Liver (tissue), 9 donors: ENCODE measurements around the gene STAC2. TPM values are rescaled to one million over a fixed set of nuclear protein-coding genes. Genes with fewer than 3 reads are reported as not detected.

Experiments used
- DNase-seq: peaks from one replicate; pipeline ENCODE4 v3.0.0-alpha.2; 2017; ENCODE audit warnings: low spot score
- H3K27ac ChIP-seq, 2 donors: one replicate each; pipeline ENCODE4 v1.7.0; 2013; ENCODE audit warnings: inconsistent platforms in 2 of 2, low read length in 2 of 2, control low read depth in 1 of 2, low read depth in 1 of 2, mild to moderate bottlenecking in 1 of 2
- H3K27me3 ChIP-seq, 4 donors: one replicate each; pipeline versions ENCODE4 v1.6.1 to v1.7.0; 2013; ENCODE audit warnings: low read length in 3 of 4, inconsistent platforms in 1 of 4, mild to moderate bottlenecking in 1 of 4, moderate library complexity in 1 of 4; ENCODE audit not compliant: control insufficient read depth in 4 of 4, insufficient read depth in 4 of 4
- H3K36me3 ChIP-seq, 4 donors: one replicate each; pipeline versions ENCODE4 v1.6.1 to v1.7.0; 2013; ENCODE audit warnings: low read length in 3 of 4, mild to moderate bottlenecking in 3 of 4, low read depth in 1 of 4, moderate library complexity in 1 of 4; ENCODE audit not compliant: control insufficient read depth in 4 of 4, insufficient read depth in 3 of 4
- H3K4me1 ChIP-seq, 4 donors: one replicate each; pipeline versions ENCODE4 v1.6.1 to v1.7.0; 2013; ENCODE audit warnings: low read length in 3 of 4, mild to moderate bottlenecking in 3 of 4, moderate library complexity in 1 of 4; ENCODE audit not compliant: control insufficient read depth in 4 of 4, insufficient read depth in 4 of 4
- H3K4me3 ChIP-seq, 3 donors: one replicate each; pipeline versions ENCODE4 v1.6.1 to v1.7.0; 2013; ENCODE audit warnings: low read length in 3 of 3, control low read depth in 1 of 3, low read depth in 1 of 3, mild to moderate bottlenecking in 1 of 3
- H3K9ac ChIP-seq, 2 donors: one replicate each; pipeline ENCODE4 v1.7.0; 2013; ENCODE audit warnings: low read length in 2 of 2, mild to moderate bottlenecking in 2 of 2, moderate library complexity in 2 of 2, control low read depth in 1 of 2, low read depth in 1 of 2
- H3K9me3 ChIP-seq, 4 donors: one replicate each; pipeline versions ENCODE4 v1.6.1 to v1.7.0; 2013; ENCODE audit warnings: low read length in 3 of 4; ENCODE audit not compliant: control insufficient read depth in 4 of 4
- CTCF ChIP-seq: fragments of 150-350 bp; IDR thresholded peaks from 2 replicates; pipeline ENCODE4 v1.5.1; 2017; ENCODE audit warnings: improper control_type of control experiment, low read depth, low read length; ENCODE audit not compliant: missing input control
- EGR1 ChIP-seq, 2 donors: IDR thresholded peaks; 2 replicates each; pipeline ENCODE4 v1.6.1; 2016 to 2018; ENCODE audit warnings: antibody characterized with exemption in 2 of 2, low read depth in 2 of 2
- FOXA1 ChIP-seq: IDR thresholded peaks from 2 replicates; pipeline ENCODE4 v1.6.1; 2016; ENCODE audit warnings: antibody characterized with exemption
- FOXA2 ChIP-seq: IDR thresholded peaks from 2 replicates; pipeline ENCODE4 v1.6.1; 2016; ENCODE audit warnings: antibody characterized with exemption
- HNF4A ChIP-seq, 2 donors: conservative IDR thresholded peaks; 2 replicates each; pipeline ENCODE4 v1.6.1; 2016; ENCODE audit warnings: antibody characterized with exemption in 2 of 2, mild to moderate bottlenecking in 2 of 2
- HNF4G ChIP-seq: IDR thresholded peaks from 2 replicates; pipeline ENCODE4 v1.6.1; 2016; ENCODE audit warnings: antibody characterized with exemption
- JUND ChIP-seq, 2 donors: IDR thresholded peaks; 2 replicates each; pipeline ENCODE4 v1.6.1; 2016; ENCODE audit warnings: antibody characterized with exemption in 2 of 2
- NR2F2 ChIP-seq: IDR thresholded peaks from 2 replicates; pipeline ENCODE4 v1.6.1; 2016; ENCODE audit warnings: antibody characterized with exemption
- RAD21 ChIP-seq, 2 donors: IDR thresholded peaks; 2 replicates each; pipeline ENCODE4 v1.6.1; 2016; ENCODE audit warnings: antibody characterized with exemption in 2 of 2, mild to moderate bottlenecking in 2 of 2
- REST ChIP-seq: IDR thresholded peaks from 2 replicates; pipeline ENCODE4 v1.6.1; 2016; ENCODE audit warnings: antibody characterized with exemption, mild to moderate bottlenecking
- RXRA ChIP-seq, 2 donors: IDR thresholded peaks; 2 replicates each; pipeline ENCODE4 v1.6.1; 2017 to 2018; ENCODE audit warnings: antibody characterized with exemption in 2 of 2, mild to moderate bottlenecking in 1 of 2
- SP1 ChIP-seq: IDR thresholded peaks from 2 replicates; pipeline ENCODE4 v1.6.1; 2018; ENCODE audit warnings: antibody characterized with exemption, mild to moderate bottlenecking
- TAF1 ChIP-seq: conservative IDR thresholded peaks from 2 replicates; pipeline ENCODE4 v1.6.1; 2016; ENCODE audit warnings: antibody characterized with exemption, mild to moderate bottlenecking
- YY1 ChIP-seq: IDR thresholded peaks from 2 replicates; pipeline ENCODE4 v1.6.1; 2016; ENCODE audit warnings: antibody characterized with exemption, mild to moderate bottlenecking
- ZBTB33 ChIP-seq: IDR thresholded peaks from 2 replicates; pipeline ENCODE4 v1.6.1; 2016; ENCODE audit warnings: antibody characterized with exemption
- WGBS: extraction: QIAGEN DNeasy Blood & Tissue Kit; methylation state at CpG from one replicate; pipeline ENCODE4 v1.1.7; 2013; 5-methylcytosine and 5-hydroxymethylcytosine counted together
- polyA plus RNA-seq, 2 donors: library from polyadenylated mRNA; stranded (reverse) in 1 of 2; unstranded in 1 of 2; fragments of 200-250 nt in 1 of 2; fragments of >200 nt in 1 of 2; fragmentation: Nextera tagmentation in 1 of 2; extraction: Ambion mirVana in 1 of 2; gene quantifications; one replicate each; pipeline versions ENCODE4 v1.2.1 to v1.2.3, GENCODE V29; 2013 to 2015
- total RNA-seq, 2 donors: library from RNA; depleted of rRNA; stranded (reverse); fragments of >200 nt; gene quantifications; one replicate each; pipeline ENCODE4 v1.2.3, GENCODE V29; 2014
- TF ChIP-seq, protein P1 (sequence below): IDR thresholded peaks from 2 replicates; pipeline ENCODE4 v1.6.1; 2016; ENCODE audit warnings: antibody characterized with exemption
- donor health status: healthy.
- donor health status: healthy.
- donor health status: healthy.
- donor health status: healthy.
- donor health status: healthy.

STAC2 gene
- total and polyA plus RNA-seq, 4 donors = not detected

GRCh38 chr17:39178536-39178935 is 47.2 kb downstream of the STAC2 start:
- no peaks in the 10 kb centered on the region for H3K27me3 ChIP-seq
- 82% methylated on average over 4 of the region's 4 CpGs for WGBS
- H3K4me1 ChIP-seq = peaks cover 0 to 5% (median 2%) of the 10 kb centered on the region in 4 donors
- H3K36me3 ChIP-seq = no peaks in the 10 kb centered on the region
- TF ChIP-seq CTCF = no peak
- H3K4me3 ChIP-seq = no peak overlapping the region
- H3K9me3 ChIP-seq = no peaks in the 10 kb centered on the region
- no peak overlapping the region for H3K9ac ChIP-seq
- no peak overlapping the region for H3K27ac ChIP-seq
- no peak for DNase-seq

GRCh38 chr17:39177256-39177655 is 48.5 kb downstream of the STAC2 start:
- Histone ChIP-seq H3K9me3 (no peaks in the 10 kb centered on the region), H3K27ac (no peak overlapping the region), H3K4me1 (peaks cover 0 to 5% (median 2%) of the 10 kb centered on the region in 4 donors), H3K36me3 (no peaks in the 10 kb centered on the region), H3K4me3 (no peak overlapping the region), H3K27me3 (no peaks in the 10 kb centered on the region), H3K9ac (no peak overlapping the region)
- no peak for DNase-seq
- WGBS = 88% methylated on average over 12 of the region's 12 CpGs
- TF ChIP-seq TAF1 (no peak), FOXA1 (no peak), RXRA (IDR thresholded peaks at IDR 0.05) (no peak), JUND (IDR thresholded peaks at IDR 0.05) (no peak), CTCF (no peak), ZBTB33 (no peak), HNF4A (conservative IDR thresholded peaks at IDR 0.05) (no peak), FOXA2 (no peak), RAD21 (IDR thresholded peaks at IDR 0.05) (no peak), REST (no peak), YY1 (no peak), SP1 (no peak), HNF4G (no peak), NR2F2 (no peak), EGR1 (IDR thresholded peaks at IDR 0.05; ENCODE audit: low read depth in 2 of 2) (no peak)
- TF ChIP-seq, protein P1, sequence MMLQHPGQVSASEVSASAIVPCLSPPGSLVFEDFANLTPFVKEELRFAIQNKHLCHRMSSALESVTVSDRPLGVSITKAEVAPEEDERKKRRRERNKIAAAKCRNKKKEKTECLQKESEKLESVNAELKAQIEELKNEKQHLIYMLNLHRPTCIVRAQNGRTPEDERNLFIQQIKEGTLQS = no peak
